Putamen (tissue), 1 donor: ENCODE data around the gene DNAL4.
A peak's percentile ranks its signal among the peaks of the same experiment; 100 is the strongest.

Experiments used
- DNase-seq: peaks from one replicate; pipeline ENCODE4 v3.0.0-alpha.2; 2016; ENCODE audit warnings: low spot score

DNAL4 gene

GRCh38 chr22:38758276-38758945 is 35.5 kb downstream of the DNAL4 start:
- DNase-seq = no peak

- no peak for DNase-seq
These were observed 36.5 kb downstream of the DNAL4 start for GRCh38 chr22:38757464-38757757.

GRCh38 chr22:38756711-38757463 is 37.1 kb downstream of the DNAL4 start:
- DNase-seq = no peak

GRCh38 chr22:38755911-38756532 is 37.9 kb downstream of the DNAL4 start, which contains the start of gene SUN2:
Gene SUN2, minus strand, starts transcription at chr22:38755998. Its CDS starts 3,370 bp downstream, at chr22:38752628.
- DNase-seq = peak; percentile 95

- peak; percentile 86 for DNase-seq
These were observed 38.6 kb downstream of the DNAL4 start for GRCh38 chr22:38755155-38755910.

GRCh38 chr22:38754751-38755154 is 39.2 kb downstream of the DNAL4 start:
- no peak for DNase-seq

- no peak for DNase-seq
These were observed 39.8 kb downstream of the DNAL4 start for GRCh38 chr22:38753948-38754750.

- DNase-seq = no peak
These were observed 42.3 kb downstream of the DNAL4 start for GRCh38 chr22:38751422-38752346.

- DNase-seq = no peak
These were observed 42.9 kb downstream of the DNAL4 start for GRCh38 chr22:38751066-38751421.

- DNase-seq = no peak
These were observed 43.3 kb downstream of the DNAL4 start for GRCh38 chr22:38750638-38751037.

- DNase-seq = no peak
These were observed 43.8 kb downstream of the DNAL4 start for GRCh38 chr22:38750104-38750503.

- DNase-seq = no peak
These were observed 45.3 kb downstream of the DNAL4 start for GRCh38 chr22:38748487-38749136.

GRCh38 chr22:38745676-38746460 is 48.1 kb downstream of the DNAL4 start:
- DNase-seq = no peak

GRCh38 chr22:38744981-38745380 is 49.0 kb downstream of the DNAL4 start:
- no peak for DNase-seq

GRCh38 chr22:38742176-38742942 is 51.6 kb downstream of the DNAL4 start:
- no peak for DNase-seq

GRCh38 chr22:38741576-38741975 is 52.4 kb downstream of the DNAL4 start:
- DNase-seq = no peak

- no peak for DNase-seq
These were observed 52.8 kb downstream of the DNAL4 start for GRCh38 chr22:38741166-38741565.

- DNase-seq = no peak
These were observed 53.2 kb downstream of the DNAL4 start for GRCh38 chr22:38740754-38741153.
